GM21515 (cell line): Measurements from ENCODE around the gene LPO.

Source experiments
- ATAC-seq: cut with Tn5 transposase; IDR thresholded peaks from one replicate; pipeline ENCODE4 v1.9.1; 2021; ENCODE audit not compliant: unreplicated experiment

Gene LPO

DNA sequence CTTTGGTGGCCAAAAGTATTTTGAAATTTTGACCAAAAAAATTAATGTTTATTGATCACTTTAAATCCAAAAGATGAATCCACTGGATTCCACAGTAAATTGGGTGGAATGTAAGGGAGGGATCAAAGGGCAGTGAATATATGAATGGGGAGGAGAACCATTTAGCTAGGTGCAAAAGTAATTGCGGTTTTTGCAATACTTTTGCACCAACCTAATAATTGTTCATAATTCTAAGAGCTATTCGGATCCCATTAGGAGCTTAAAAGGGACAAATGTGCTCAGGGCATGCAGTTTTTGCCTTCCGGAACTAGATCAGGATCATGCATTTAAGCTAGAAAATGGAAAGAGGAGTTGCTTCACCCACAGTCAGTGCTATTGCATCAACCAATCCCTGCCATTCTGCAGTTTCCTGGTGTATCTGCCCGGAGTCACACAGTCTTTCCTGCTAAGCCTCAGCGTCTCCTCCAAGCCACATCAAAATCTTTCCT is at the start of gene LPO:
Gene LPO (plus strand): TSS at position 438 of the 488 bp plus-strand sequence. CDS start 4,396 bp downstream, outside the sequence.
- no peak for ATAC-seq

- ATAC-seq, result no peak
Observed at GRCh38 chr17:58189436-58190146, 48.8 kb upstream of the LPO start.

DNA sequence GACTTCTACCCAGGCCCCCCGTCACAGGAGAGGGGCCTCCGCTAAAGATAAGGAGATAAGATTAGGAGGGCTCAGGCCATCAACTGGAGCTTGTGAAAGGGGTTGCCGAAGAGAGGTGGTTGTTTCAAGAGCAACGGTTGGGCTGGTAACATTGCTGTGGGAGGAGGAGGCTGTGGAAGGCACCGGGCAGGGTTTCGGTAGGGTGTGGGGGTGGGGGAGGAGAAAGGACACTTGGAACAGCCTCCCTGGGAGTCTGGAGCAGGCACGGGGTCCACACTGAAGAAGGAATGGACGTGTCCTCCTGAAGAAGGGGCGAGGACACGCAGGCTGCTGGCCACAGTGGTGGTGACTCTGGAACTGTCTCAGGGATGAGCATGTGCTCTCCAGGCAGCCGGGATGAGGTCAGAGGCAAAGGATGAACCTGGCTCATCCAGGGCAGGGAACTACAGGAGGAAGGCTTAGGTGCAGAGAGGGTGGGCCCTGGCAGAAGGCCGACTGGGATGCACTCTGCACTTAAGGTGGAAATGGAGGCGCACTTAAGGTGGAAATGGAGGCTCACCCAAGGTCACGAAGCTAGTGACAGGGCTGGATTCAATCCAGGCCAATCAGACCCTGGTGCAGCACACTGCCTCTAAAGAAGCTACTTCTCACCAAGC is 47.0 kb upstream of the LPO start:
- ATAC-seq, result no peak

GRCh38 chr17:58192612-58193011 is 45.8 kb upstream of the LPO start, which contains the start of gene EPX:
Gene EPX, plus strand, starts transcription at chr17:58192726. Its CDS starts 121 bp downstream, at chr17:58192847.
- no peak for ATAC-seq

DNA sequence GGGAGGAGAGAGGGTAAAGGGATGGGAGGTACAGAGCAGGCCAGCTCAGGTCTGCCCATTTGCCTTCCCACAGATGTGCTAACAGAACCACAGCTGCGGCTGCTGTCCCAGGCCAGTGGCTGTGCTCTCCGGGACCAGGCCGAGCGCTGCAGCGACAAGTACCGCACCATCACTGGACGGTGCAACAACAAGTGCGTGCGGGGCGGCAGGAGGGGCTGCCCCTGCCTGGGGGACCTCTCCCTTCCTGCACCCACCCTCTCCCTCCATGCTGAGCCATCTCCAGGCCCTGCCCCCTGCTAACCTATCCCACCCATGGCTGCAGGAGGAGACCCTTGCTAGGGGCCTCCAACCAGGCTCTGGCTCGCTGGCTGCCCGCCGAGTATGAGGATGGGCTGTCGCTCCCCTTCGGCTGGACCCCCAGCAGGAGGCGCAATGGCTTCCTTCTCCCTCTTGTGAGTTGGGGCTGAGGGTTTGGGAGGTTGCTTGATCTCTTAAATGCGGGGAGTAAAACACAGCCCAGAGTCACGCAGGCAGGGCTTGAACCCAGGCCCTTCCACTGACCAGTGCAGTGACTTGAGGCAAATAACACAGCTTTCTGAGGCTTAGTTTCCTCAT is 44.6 kb upstream of the LPO start:
- no peak for ATAC-seq

GRCh38 chr17:58195518-58196123 is 42.8 kb upstream of the LPO start:
- no peak for ATAC-seq

- no peak for ATAC-seq
Observed at GRCh38 chr17:58196610-58197009, 41.8 kb upstream of the LPO start.

- ATAC-seq, result no peak
Observed at GRCh38 chr17:58200024-58200633, 38.3 kb upstream of the LPO start.

DNA sequence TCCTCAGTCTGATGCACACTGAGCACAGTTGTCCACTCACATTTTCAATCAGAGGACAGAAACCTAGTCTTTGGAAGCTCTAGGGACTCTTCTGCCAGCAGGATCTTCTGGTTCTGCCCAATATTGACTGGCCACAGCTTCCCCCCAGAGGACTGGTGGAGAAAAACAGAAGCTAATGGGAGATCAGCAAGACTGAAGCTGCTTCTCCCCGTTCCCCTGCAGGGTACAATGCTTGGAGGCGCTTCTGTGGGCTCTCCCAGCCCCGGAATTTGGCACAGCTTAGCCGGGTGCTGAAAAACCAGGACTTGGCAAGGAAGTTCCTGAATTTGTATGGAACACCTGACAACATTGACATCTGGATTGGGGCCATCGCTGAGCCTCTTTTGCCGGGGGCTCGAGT is 35.5 kb upstream of the LPO start:
- no peak for ATAC-seq

- no peak for ATAC-seq
Observed at GRCh38 chr17:58204796-58205195, 33.6 kb upstream of the LPO start.

- ATAC-seq, result no peak
Observed at GRCh38 chr17:58205936-58206335, 32.4 kb upstream of the LPO start.

DNA sequence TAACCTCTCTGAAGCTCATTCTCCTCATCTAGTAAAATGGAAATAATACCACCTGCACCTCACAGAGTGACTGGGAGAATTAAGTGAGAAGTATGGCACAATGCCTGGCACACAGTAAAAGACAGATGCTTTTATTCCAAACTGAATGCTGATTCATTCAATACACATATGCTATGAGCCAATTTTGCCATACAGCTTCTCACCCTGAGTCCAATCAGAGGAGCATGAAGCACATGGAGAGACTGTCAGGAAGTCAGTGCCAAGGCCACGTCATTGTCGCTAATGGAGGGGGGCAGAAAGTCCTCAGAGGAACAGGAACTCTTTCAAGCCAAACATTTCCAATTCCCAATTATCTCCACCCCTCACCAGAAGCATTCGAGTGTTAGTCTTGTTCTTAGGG is 30.9 kb upstream of the LPO start:
- ATAC-seq, result no peak

GRCh38 chr17:58208344-58208743 is 30.0 kb upstream of the LPO start:
- no peak for ATAC-seq

DNA sequence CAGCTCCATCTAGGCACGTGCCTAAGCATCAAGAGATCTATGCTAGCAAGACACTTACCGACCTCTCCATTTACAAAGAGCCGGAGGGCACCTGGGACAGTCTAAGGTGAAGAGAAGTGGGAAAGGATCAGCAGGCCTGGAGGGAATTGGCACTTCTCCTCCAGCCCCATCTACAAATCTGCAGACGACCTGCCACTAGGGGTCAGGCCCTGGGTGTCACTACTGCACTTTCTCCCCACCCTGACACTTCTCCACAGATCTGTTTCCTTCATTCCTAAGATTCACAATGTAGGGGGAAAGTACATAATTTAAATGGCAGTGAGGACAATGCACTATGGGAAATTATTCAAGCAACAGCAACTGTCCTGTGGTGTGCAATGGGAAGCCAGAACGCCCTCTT is 27.5 kb upstream of the LPO start:
- no peak for ATAC-seq

- no peak for ATAC-seq
Observed at GRCh38 chr17:58215685-58216084, 22.7 kb upstream of the LPO start.

- ATAC-seq, result no peak
Observed at GRCh38 chr17:58217766-58218165, 20.6 kb upstream of the LPO start.

DNA sequence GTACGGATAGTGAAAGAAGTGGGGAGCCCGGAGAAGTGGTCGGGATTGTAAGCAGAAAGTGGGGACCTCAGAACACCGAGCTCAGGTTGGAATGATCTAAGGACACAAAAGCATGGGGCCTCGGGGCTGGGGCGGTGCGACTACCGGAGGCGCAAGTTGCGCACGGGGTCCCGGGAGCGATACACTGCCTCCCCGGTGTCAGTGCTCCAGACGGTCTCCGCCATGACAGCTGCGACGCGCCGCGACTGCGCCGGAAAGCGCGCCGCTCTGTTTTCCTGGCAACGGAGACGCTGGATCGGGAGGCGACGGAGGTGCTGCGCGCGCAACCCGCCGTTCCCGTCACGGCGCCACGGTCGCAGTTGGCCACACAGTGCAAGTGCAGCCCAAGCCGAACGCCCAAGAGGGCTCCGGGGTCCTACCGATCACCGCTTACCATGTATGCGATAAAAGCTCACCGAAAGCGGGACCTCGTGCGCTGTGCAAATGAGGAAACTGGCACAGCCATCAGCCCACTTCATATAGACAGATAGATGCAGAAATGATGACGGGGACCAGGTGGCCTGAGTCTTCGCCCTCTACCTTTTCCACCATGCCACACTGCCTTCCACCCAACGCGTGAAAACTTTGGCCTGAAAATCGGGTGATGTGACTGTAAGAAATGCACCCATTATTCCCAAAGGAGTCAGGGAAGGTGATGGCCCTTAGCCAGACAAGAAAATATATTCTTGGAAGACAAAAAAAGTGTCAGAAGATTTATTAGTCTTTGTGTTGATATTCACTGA is 19.2 kb upstream of the LPO start, which contains the start of gene MKS1:
Gene MKS1 (minus strand): TSS at position 249 of the 782 bp plus-strand sequence. CDS start 25 bp downstream, at position 224.
- ATAC-seq, result peak; percentile 94

GRCh38 chr17:58219789-58220183 is 18.6 kb upstream of the LPO start:
- ATAC-seq, result no peak

DNA sequence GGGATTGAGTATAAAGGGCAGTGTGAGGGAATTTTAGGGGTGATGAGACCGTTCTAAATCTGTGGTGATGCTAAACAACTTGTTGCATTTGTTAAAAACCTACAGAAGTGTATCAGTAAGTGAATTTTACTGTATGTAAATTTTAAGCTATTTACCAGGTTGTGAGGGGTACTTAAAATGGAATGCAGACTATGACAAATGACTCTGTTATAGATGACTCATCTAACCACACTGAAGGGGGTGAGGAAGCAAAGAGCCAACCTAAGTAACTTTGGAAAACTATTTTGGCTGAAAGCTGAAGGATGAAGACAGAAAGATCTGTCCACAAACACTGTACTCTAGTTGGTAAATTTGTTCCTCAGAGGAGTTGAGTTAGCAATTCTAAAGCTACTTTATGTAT is 14.1 kb upstream of the LPO start:
- ATAC-seq, result no peak

DNA sequence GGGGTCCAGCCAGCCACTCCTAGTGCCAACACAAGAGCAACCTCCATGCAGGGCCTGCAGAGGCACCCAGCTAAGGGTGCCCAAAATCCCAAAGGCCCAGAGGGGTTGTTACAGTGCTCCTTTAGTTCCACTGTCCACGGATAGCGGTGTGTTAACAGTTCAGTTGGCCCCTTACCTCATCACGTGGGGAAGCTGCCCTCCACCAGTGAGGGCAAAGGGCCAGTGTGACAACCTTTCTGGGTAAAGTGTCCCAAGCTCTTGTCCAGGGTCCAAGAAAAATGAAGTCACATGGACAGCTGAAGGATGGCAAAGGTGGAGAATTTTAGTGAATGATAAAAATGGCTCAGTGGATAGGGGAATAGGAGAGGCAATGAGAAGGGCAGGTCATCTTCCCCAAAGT is 10.7 kb upstream of the LPO start:
- ATAC-seq, result no peak
